ENCODE results near the gene SETD3.

DNA sequence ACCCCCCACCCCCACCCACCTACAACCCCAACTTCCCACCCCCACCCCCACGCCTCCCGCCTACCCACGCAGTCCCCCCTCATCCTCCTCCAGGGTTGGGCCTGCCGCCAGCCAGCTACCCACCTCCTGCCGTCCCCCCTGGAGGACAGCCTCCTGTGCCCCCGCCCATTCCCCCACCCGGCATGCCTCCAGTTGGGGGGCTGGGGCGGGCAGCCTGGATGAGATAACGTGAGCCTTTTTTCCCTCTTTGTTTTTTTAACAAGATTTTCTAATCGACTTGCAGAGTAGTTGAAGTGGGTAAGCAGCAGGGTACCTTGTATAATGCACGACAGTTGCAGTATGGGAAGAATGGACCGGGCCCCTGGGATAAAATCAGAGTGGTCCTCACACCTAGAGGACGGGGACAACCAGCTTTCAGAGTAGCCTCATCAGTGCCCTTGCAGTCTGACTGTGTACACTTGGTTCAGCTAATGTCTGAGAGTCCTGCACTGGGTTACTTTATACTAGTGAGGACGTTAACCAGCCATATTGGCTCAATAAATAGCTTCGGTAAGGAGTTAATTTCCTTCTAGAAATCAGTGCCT lies 30.0 kb upstream of the SETD3 start:
- TF ChIP-seq, protein P1, sequence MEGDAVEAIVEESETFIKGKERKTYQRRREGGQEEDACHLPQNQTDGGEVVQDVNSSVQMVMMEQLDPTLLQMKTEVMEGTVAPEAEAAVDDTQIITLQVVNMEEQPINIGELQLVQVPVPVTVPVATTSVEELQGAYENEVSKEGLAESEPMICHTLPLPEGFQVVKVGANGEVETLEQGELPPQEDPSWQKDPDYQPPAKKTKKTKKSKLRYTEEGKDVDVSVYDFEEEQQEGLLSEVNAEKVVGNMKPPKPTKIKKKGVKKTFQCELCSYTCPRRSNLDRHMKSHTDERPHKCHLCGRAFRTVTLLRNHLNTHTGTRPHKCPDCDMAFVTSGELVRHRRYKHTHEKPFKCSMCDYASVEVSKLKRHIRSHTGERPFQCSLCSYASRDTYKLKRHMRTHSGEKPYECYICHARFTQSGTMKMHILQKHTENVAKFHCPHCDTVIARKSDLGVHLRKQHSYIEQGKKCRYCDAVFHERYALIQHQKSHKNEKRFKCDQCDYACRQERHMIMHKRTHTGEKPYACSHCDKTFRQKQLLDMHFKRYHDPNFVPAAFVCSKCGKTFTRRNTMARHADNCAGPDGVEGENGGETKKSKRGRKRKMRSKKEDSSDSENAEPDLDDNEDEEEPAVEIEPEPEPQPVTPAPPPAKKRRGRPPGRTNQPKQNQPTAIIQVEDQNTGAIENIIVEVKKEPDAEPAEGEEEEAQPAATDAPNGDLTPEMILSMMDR (IDR thresholded peaks at IDR 0.05), result no peak
- no peak for TF ChIP-seq ZFX (IDR thresholded peaks at IDR 0.05; ENCODE audit: borderline replicate concordance)

Data from 22Rv1 (cell line).